ENCODE data around the gene MVD.

- TF ChIP-seq TCF7L2 (IDR thresholded peaks at IDR 0.05; ENCODE audit: borderline replicate concordance, extremely low read depth, insufficient read depth, insufficient read length) (no peak), CTCF (IDR thresholded peaks at IDR 0.05 in 2 of 3, conservative IDR thresholded peaks at IDR 0.05 in 1 of 3; ENCODE audit: borderline replicate concordance in 1 of 3, insufficient read depth in 1 of 3, low read depth in 2 of 3, low read length in 2 of 3) (no peak), POLR2AphosphoS5 (IDR thresholded peaks at IDR 0.05; ENCODE audit: low read depth, low read length) (no peak), CEBPB (IDR thresholded peaks at IDR 0.05; ENCODE audit: low read depth) (no peak), EZH2phosphoT487 (IDR thresholded peaks at IDR 0.05; ENCODE audit: borderline replicate concordance) (no peak), YY1 (IDR thresholded peaks at IDR 0.05; ENCODE audit: extremely low read depth, insufficient replicate concordance, low read depth, low read length) (no peak), POLR2A (IDR thresholded peaks at IDR 0.05; ENCODE audit: borderline replicate concordance, extremely low read depth, insufficient read depth, insufficient read length) (no peak), EZH2 (IDR thresholded peaks at IDR 0.05) (no peak), MAX (IDR thresholded peaks at IDR 0.05) (no peak), ZNF274 (IDR thresholded peaks at IDR 0.05; ENCODE audit: low read depth, low read length) (no peak), REST (IDR thresholded peaks at IDR 0.05; ENCODE audit: low read depth) (no peak), JUND (IDR thresholded peaks at IDR 0.05) (no peak)
These were observed 36.3 kb upstream of the MVD start for GRCh38 chr16:88699180-88699579.
